ENCODE data around the gene AGPAT2. TPM values are rescaled to one million over a fixed set of nuclear protein-coding genes. Genes with fewer than 3 reads are reported as not detected.

AGPAT2 gene
- total RNA-seq, 1 donor, result 31.5 TPM

GRCh38 chr9:136686534-136686793 is 793 bp downstream of the AGPAT2 start:
- DNase-seq (ENCODE audit: low read depth), result no peak
- TF ChIP-seq CTCF (IDR thresholded peaks at IDR 0.05; ENCODE audit: insufficient read depth, low read depth, low read length), result no peak
- peak overlapping the region; percentile 84 for H3K4me3 ChIP-seq (ENCODE audit: low read depth, low read length)

GRCh38 chr9:136685790-136686533 is 1.3 kb downstream of the AGPAT2 start:
- DNase-seq (ENCODE audit: low read depth), result peak; percentile 34
- no peak for TF ChIP-seq CTCF (IDR thresholded peaks at IDR 0.05; ENCODE audit: insufficient read depth, low read depth, low read length)

GRCh38 chr9:136685216-136685615 is 2.0 kb downstream of the AGPAT2 start:
- TF ChIP-seq CTCF (IDR thresholded peaks at IDR 0.05; ENCODE audit: insufficient read depth, low read depth, low read length), result no peak
- no peak for DNase-seq (ENCODE audit: low read depth)

More at GRCh38 chr9:136685790-136686533, 1.3 kb downstream of the AGPAT2 start:
- peak overlapping the region; percentile 84 for H3K4me3 ChIP-seq (ENCODE audit: low read depth, low read length)

GRCh38 chr9:136684799-136685198 is 2.5 kb downstream of the AGPAT2 start:
- no peak for DNase-seq (ENCODE audit: low read depth)
- no peak for TF ChIP-seq CTCF (IDR thresholded peaks at IDR 0.05; ENCODE audit: insufficient read depth, low read depth, low read length)
- no peak overlapping the region for H3K4me3 ChIP-seq (ENCODE audit: low read depth, low read length)

More at GRCh38 chr9:136685216-136685615, 2.0 kb downstream of the AGPAT2 start:
- no peak overlapping the region for H3K4me3 ChIP-seq (ENCODE audit: low read depth, low read length)

GRCh38 chr9:136684339-136684738 is 2.9 kb downstream of the AGPAT2 start:
- DNase-seq (ENCODE audit: low read depth), result no peak
- H3K4me3 ChIP-seq (ENCODE audit: low read depth, low read length), result no peak overlapping the region
- no peak for TF ChIP-seq CTCF (IDR thresholded peaks at IDR 0.05; ENCODE audit: insufficient read depth, low read depth, low read length)

- no peak for DNase-seq (ENCODE audit: low read depth)
- TF ChIP-seq CTCF (IDR thresholded peaks at IDR 0.05; ENCODE audit: insufficient read depth, low read depth, low read length), result no peak
- no peak overlapping the region for H3K4me3 ChIP-seq (ENCODE audit: low read depth, low read length)
Measured at GRCh38 chr9:136683755-136684154, 3.5 kb downstream of the AGPAT2 start.

Measured in fibroblast of villous mesenchyme (primary cell).